Endothelial cell of umbilical vein (primary cell): ENCODE measurements around the gene INCENP. TPM values are rescaled to one million over a fixed set of nuclear protein-coding genes. Genes with fewer than 3 reads are reported as not detected.

Experiments used
- BruUV-seq: library from RNA; stranded (reverse); fragments of 400-500 nt; replicated peaks from 2 replicates; lab custom pipeline; 2021; lab: Mats Ljungman, UMichigan
- CTCF ChIA-PET: fragments of 300-600, 350-600 bp; sonication (Branson Sonifier 250); formaldehyde crosslinking; loops from one replicate; lab custom pipeline; 2021; ENCODE audit warnings: antibody characterized with exemption, inconsistent platforms; lab: Charles Lee
- POLR2A ChIA-PET: fragments of 300-600, 350-600 bp; sonication (Branson Sonifier 250); formaldehyde crosslinking; loops from one replicate; lab custom pipeline; 2021; ENCODE audit warnings: antibody characterized with exemption, inconsistent platforms; lab: Charles Lee
- DNase-seq: peaks from one replicate; pipeline ENCODE4 v3.0.0-alpha.2; 2011; ENCODE audit warnings: low read depth, low spot score
- FAIRE-seq: peaks from 2 replicates; lab custom pipeline; 2011; peaks lifted over from hg19 to GRCh38; lab: Jason Lieb, UNC
- H2AFZ ChIP-seq: 2 replicates; pipeline ENCODE4 v1.6.0; 2012; ENCODE audit warnings: low read depth, low read length, control low read depth, inconsistent platforms
- H3K27ac ChIP-seq: 2 replicates; pipeline ENCODE4 v1.5.1; 2011; ENCODE audit warnings: low read depth, mild to moderate bottlenecking, control low read depth, low read length, moderate library complexity; ENCODE audit not compliant: insufficient read depth
- H3K27me3 ChIP-seq, 2 experiments: 2 replicates each; pipeline versions ENCODE4 v1.6.0 to v1.6.1; 2011; ENCODE audit warnings: low read length in 2 of 2, mixed read lengths in 1 of 2; ENCODE audit not compliant: control insufficient read depth in 2 of 2, insufficient read depth in 2 of 2
- H3K36me3 ChIP-seq, 2 experiments: 2 replicates in 1 of 2; 3 replicates in 1 of 2; pipeline ENCODE4 v1.5.1; 2011; ENCODE audit warnings: low read length in 2 of 2, mild to moderate bottlenecking in 1 of 2, moderate library complexity in 1 of 2; ENCODE audit not compliant: control insufficient read depth in 2 of 2, insufficient read depth in 2 of 2; ENCODE audit errors: extremely low read depth in 1 of 2
- H3K4me1 ChIP-seq: 3 replicates; pipeline ENCODE4 v1.5.1; 2011; ENCODE audit warnings: mild to moderate bottlenecking, low read length; ENCODE audit not compliant: control insufficient read depth, insufficient read depth; ENCODE audit errors: extremely low read depth
- H3K4me2 ChIP-seq: 2 replicates; pipeline ENCODE4 v1.6.1; 2011; ENCODE audit warnings: low read length, control low read depth, mixed read lengths; ENCODE audit not compliant: insufficient read depth
- H3K4me3 ChIP-seq, 3 experiments: fragments of 200-600 bp in 1 of 3; sonication (generic), shearing (Covaris generic) in 1 of 3; replicated peaks in 1 of 3; 2 replicates each; pipeline ENCODE4 v1.5.1; 2011 to 2016; ENCODE audit warnings: control low read depth in 3 of 3, low read length in 3 of 3, mild to moderate bottlenecking in 2 of 3, inconsistent platforms in 1 of 3, low read depth in 1 of 3, moderate library complexity in 1 of 3; ENCODE audit not compliant: insufficient read depth in 1 of 3
- H3K79me2 ChIP-seq: 2 replicates; pipeline ENCODE4 v1.6.0; 2012; ENCODE audit warnings: low read length, inconsistent platforms; ENCODE audit not compliant: control insufficient read depth, insufficient read depth
- H3K9ac ChIP-seq: replicated peaks from 2 replicates; pipeline ENCODE3; 2011; ENCODE audit warnings: low read length, control low read depth; ENCODE audit not compliant: insufficient read depth; ENCODE audit errors: extremely low read depth
- H3K9me1 ChIP-seq: replicated peaks from 3 replicates; pipeline ENCODE4 v1.6.0; 2011; ENCODE audit warnings: mild to moderate bottlenecking, low read length; ENCODE audit not compliant: control insufficient read depth, insufficient read depth; ENCODE audit errors: extremely low read depth
- H3K9me3 ChIP-seq: replicated peaks from 2 replicates; pipeline ENCODE4 v1.5.1; 2012; ENCODE audit warnings: low read length, inconsistent platforms; ENCODE audit not compliant: control insufficient read depth, insufficient read depth
- H4K20me1 ChIP-seq: replicated peaks from 2 replicates; pipeline ENCODE3; 2011; ENCODE audit warnings: mild to moderate bottlenecking, low read length; ENCODE audit not compliant: control insufficient read depth, insufficient read depth; ENCODE audit errors: extremely low read depth
- EZH2 ChIP-seq: IDR thresholded peaks from 2 replicates; pipeline ENCODE4 v1.6.1; 2012; ENCODE audit warnings: borderline replicate concordance, low read depth, mild to moderate bottlenecking, moderate library complexity, low read length, inconsistent platforms; ENCODE audit not compliant: severe bottlenecking
- FOS ChIP-seq: IDR thresholded peaks from 2 replicates; pipeline ENCODE4 v1.6.1; 2011; ENCODE audit warnings: mild to moderate bottlenecking, low read length, moderate library complexity, borderline replicate concordance; ENCODE audit not compliant: insufficient read depth
- GATA2 ChIP-seq: IDR thresholded peaks from 2 replicates; pipeline ENCODE4 v1.7.0; 2011; ENCODE audit warnings: low read depth, mild to moderate bottlenecking, moderate library complexity, mixed read lengths, low read length; ENCODE audit not compliant: insufficient read length, insufficient read depth
- POLR2AphosphoS5 ChIP-seq: IDR thresholded peaks from 2 replicates; pipeline ENCODE4 v1.6.1; 2012; ENCODE audit warnings: low read depth, mild to moderate bottlenecking, control low read depth, low read length, moderate library complexity; ENCODE audit not compliant: insufficient read depth
- dilution Hi-C: fragments of 300-500 bp; cut with MboI; formaldehyde crosslinking; loops from one replicate; pipeline ENCODE4 v1.15.0; 2019; ENCODE audit warnings: low sequenced_read_pairs; ENCODE audit not compliant: extremely low pct_ligation_motif_present
- intact Hi-C: fragments of 100-400 bp; cut with micrococcal nuclease; formaldehyde crosslinking; loops from one replicate; pipeline ENCODE4 v1.10.0; 2022
- polyA plus RNA-seq, 4 experiments: library from polyadenylated mRNA; depleted of rRNA in 3 of 4; stranded (reverse) in 3 of 4; unstranded in 1 of 4; fragments of >200 nt; gene quantifications; 2 replicates each; pipeline versions ENCODE4 v1.2.1 to v1.2.3, GENCODE V29; 2011 to 2012; ENCODE audit warnings: missing spikeins in 1 of 4
- total RNA-seq: library from RNA; stranded (reverse); gene quantifications from 2 replicates; pipeline ENCODE4 v1.2.3, GENCODE V29; 2021

The INCENP gene
- total and polyA plus RNA-seq, 2 donors (not counting 3 experiments of a cell fraction or from before 2014, with no cell fraction given): 22.9 to 86.8 TPM

DNA sequence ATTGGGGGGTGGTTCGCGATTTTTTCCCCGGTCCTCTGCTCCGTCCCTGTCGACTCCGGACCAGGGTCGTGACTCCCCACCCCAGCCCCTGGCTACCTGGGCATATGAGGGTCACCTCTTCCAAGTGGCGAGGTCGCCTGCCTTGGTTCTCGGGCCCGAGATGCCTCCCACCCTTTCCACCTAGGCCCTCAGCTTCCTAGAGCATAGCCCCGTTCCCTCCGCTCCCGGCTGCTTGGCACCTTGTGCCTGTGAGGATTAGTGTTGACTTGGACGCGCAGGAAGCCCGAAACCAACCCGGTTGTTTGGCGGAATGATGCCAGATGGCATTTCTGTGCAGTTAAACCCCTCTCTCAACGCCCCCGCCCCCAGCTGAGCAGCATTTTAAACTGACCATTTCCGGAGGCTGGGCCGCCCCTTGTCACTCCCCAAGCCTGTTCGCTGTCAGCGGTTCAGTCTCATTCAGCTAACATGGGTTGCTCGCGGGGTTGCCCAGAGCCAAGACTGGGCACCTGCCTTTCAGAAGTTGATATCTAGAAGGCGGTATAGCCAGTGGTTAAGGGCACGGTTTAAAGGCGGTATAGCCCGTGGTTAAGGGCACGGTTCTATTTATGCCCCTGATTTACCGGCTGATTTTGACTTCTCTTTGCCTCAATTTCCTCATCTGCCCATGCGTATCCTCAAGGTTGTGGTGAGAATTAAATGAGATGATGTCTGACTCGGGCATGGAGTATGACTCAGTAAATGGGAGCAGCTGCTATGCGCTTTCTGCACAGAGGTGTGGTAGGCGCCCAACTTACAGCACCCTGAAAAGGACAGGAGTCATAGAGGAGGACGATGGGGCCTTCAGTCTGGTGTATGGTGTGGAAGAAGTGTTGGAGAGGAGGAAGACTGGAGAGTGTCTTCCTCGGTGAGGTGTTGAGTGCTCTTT lies 639 bp downstream of the INCENP start:
- H3K4me2 ChIP-seq: peak overlapping the region; percentile 60
- no peaks in the 10 kb centered on the region for H3K9me3 ChIP-seq
- CTCF ChIA-PET: interaction anchor here (0.6 to 1.9 kb wide), 7 partner anchors 9 to 42 kb away, joined by 3 to 17 read pairs (median 4); no protein-coding TSS in a partner anchor
- DNase-seq (peak; percentile 43), FAIRE-seq (peak; percentile 56)
- H3K79me2 ChIP-seq: peaks cover 56% of the 10 kb centered on the region
- peak overlapping the region; percentile 53 to 84 (median 69) for H3K4me3 ChIP-seq
- H3K9me1 ChIP-seq: no peaks in the 10 kb centered on the region
- intact Hi-C loops (loop anchor here (2.0 to 5.0 kb wide), 2 partner anchors 28 to 332 kb away; partner anchors contain the start of genes FEN1 and TMEM258), dilution Hi-C loops (no loop called here)
- peaks cover 0 to 2% of the 10 kb centered on the region in 2 experiments for H3K27me3 ChIP-seq
- TF ChIP-seq FOS: no peak
- no peak for TF ChIP-seq POLR2AphosphoS5
- TF ChIP-seq EZH2: no peak
- TSS peak; percentile 38 for BruUV-seq
- peaks cover 0 to 9% of the 10 kb centered on the region in 2 experiments for H3K36me3 ChIP-seq
- no peaks in the 10 kb centered on the region for H4K20me1 ChIP-seq
- H2AFZ ChIP-seq: peak overlapping the region; percentile 88
- peaks cover 19% of the 10 kb centered on the region for H3K4me1 ChIP-seq
- H3K9ac ChIP-seq: peak overlapping the region; percentile 63
- POLR2A ChIA-PET: no interaction called here
- H3K27ac ChIP-seq: peak overlapping the region; percentile 19

DNA sequence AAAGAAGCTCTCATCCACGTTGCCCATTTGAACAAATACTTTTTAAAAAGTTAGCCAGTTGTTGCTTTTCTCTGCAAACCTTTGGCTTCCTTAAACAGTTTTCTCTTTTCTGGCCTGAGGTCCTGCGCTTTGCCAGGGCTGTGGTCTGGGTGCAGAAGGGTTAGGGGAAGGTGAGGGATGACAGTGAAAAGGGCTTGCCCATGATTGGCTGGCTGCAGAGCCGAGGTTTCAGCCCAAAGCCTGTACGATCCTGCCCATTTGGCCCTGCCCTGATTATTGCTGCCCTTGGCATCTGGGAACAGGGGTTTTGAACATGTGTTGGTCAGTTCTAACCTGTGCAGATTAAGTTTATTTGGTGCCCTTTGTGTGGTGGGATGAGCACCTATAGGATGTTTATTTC lies 1.5 kb downstream of the INCENP start:
- CTCF ChIA-PET: interaction anchor here (1.2 to 1.9 kb wide), 3 partner anchors 9 to 185 kb away, joined by 4 to 7 read pairs (median 4); no protein-coding TSS in a partner anchor
- Histone ChIP-seq H3K27ac (no peak overlapping the region), H2AFZ (no peak overlapping the region), H4K20me1 (no peaks in the 10 kb centered on the region), H3K4me3 (peak overlapping the region in 1 of 3 experiments; percentile 69), H3K9me3 (no peaks in the 10 kb centered on the region), H3K79me2 (peaks cover 64% of the 10 kb centered on the region), H3K9ac (no peak overlapping the region), H3K4me1 (peaks cover 19% of the 10 kb centered on the region), H3K4me2 (peak overlapping the region; percentile 60), H3K9me1 (no peaks in the 10 kb centered on the region), H3K36me3 (peaks cover 0 to 16% of the 10 kb centered on the region in 2 experiments), H3K27me3 (peaks cover 0 to 1% of the 10 kb centered on the region in 2 experiments)
- POLR2A ChIA-PET: no interaction called here
- dilution Hi-C loops (no loop called here), intact Hi-C loops (loop anchor here (2.0 kb wide), 1 partner anchor 27 kb away; no protein-coding TSS in a partner anchor)
- TF ChIP-seq GATA2: no peak
- DNase-seq (no peak), FAIRE-seq (peak; percentile 55)
- no TSS peak for BruUV-seq
